ENCODE measurements around the gene NDUFA7. TPM values are rescaled to one million over a fixed set of nuclear protein-coding genes. Genes with fewer than 3 reads are reported as not detected.
"Not testable (repeated sequence)": the region's sequence is repeated elsewhere in the genome, so short reads cannot be mapped to it uniquely, and the experiment has no call there.

The NDUFA7 gene
- total and polyA plus RNA-seq, 5 donors, result 64.4 to 268 (median 80.4) TPM

GRCh38 chr19:8316351-8317125 lies 4.6 kb downstream of the NDUFA7 start:
- DNase-seq (no peak), ATAC-seq (no peak)
- Histone ChIP-seq H3K27ac (ENCODE audit: low read length) (no peak overlapping the region), H3K27me3 (ENCODE audit: control insufficient read depth, insufficient read depth) (no peaks in the 10 kb centered on the region), H3K4me1 (ENCODE audit: control insufficient read depth, insufficient read depth, low read length) (no peaks in the 10 kb centered on the region), H3K9me3 (ENCODE audit: control insufficient read depth, low read length) (no peaks in the 10 kb centered on the region), H3K4me3 (ENCODE audit: low read length) (no peak overlapping the region)
- intact Hi-C loops (cut with DNase I), result no loop called here
- 76% methylated on average over 14 of the region's 14 CpGs for WGBS

GRCh38 chr19:8314981-8315640 lies 6.1 kb downstream of the NDUFA7 start:
- 85% methylated on average over 11 of the region's 11 CpGs for WGBS
- peak in 1 of 3 donors; percentile 1 for DNase-seq
- ATAC-seq; H3K4me1 ChIP-seq (ENCODE audit: control insufficient read depth, insufficient read depth, low read length); H3K4me3 ChIP-seq (ENCODE audit: low read length); H3K27me3 ChIP-seq (ENCODE audit: control insufficient read depth, insufficient read depth); H3K27ac ChIP-seq (ENCODE audit: low read length); intact Hi-C loops (cut with DNase I); H3K9me3 ChIP-seq (ENCODE audit: control insufficient read depth, low read length): not testable (repeated sequence)

GRCh38 chr19:8311461-8312260 lies 9.5 kb downstream of the NDUFA7 start:
- WGBS, result 67% methylated on average over 16 of the region's 16 CpGs
- H3K4me3 ChIP-seq (ENCODE audit: low read length), result no peak overlapping the region
- H3K9me3 ChIP-seq (ENCODE audit: control insufficient read depth, low read length), result no peaks in the 10 kb centered on the region
- DNase-seq (peak in 1 of 3 donors; percentile 74), ATAC-seq (peak in 1 of 2 donors; percentile 26)
- intact Hi-C loops (cut with DNase I), result no loop called here
- no peaks in the 10 kb centered on the region for H3K27me3 ChIP-seq (ENCODE audit: control insufficient read depth, insufficient read depth)
- H3K4me1 ChIP-seq (ENCODE audit: control insufficient read depth, insufficient read depth, low read length), result no peaks in the 10 kb centered on the region
- peak overlapping the region; percentile 30 for H3K27ac ChIP-seq (ENCODE audit: low read length)

GRCh38 chr19:8310342-8311055 lies 10.7 kb downstream of the NDUFA7 start:
- H3K4me1 ChIP-seq (ENCODE audit: control insufficient read depth, insufficient read depth, low read length), result peaks cover 2% of the 10 kb centered on the region
- no peak overlapping the region for H3K4me3 ChIP-seq (ENCODE audit: low read length)
- no peak overlapping the region for H3K27ac ChIP-seq (ENCODE audit: low read length)
- WGBS, result 94% methylated on average over 17 of the region's 17 CpGs
- intact Hi-C loops (cut with DNase I), result no loop called here
- H3K27me3 ChIP-seq (ENCODE audit: control insufficient read depth, insufficient read depth), result no peaks in the 10 kb centered on the region
- no peaks in the 10 kb centered on the region for H3K9me3 ChIP-seq (ENCODE audit: control insufficient read depth, low read length)
- DNase-seq (peak in 1 of 3 donors; percentile 22), ATAC-seq (no peak)

- no peaks in the 10 kb centered on the region for H3K27me3 ChIP-seq (ENCODE audit: control insufficient read depth, insufficient read depth)
- peak overlapping the region; percentile 47 for H3K4me3 ChIP-seq (ENCODE audit: low read length)
- peaks cover 2% of the 10 kb centered on the region for H3K4me1 ChIP-seq (ENCODE audit: control insufficient read depth, insufficient read depth, low read length)
- H3K9me3 ChIP-seq (ENCODE audit: control insufficient read depth, low read length), result no peaks in the 10 kb centered on the region
- 64% methylated on average over 17 of the region's 17 CpGs for WGBS
- no peak for ATAC-seq
- intact Hi-C loops (cut with DNase I), result no loop called here
- no peak overlapping the region for H3K27ac ChIP-seq (ENCODE audit: low read length)
- peak in 1 of 3 donors; percentile 48 for DNase-seq
Measured at GRCh38 chr19:8308891-8309291, 12.3 kb downstream of the NDUFA7 start.

- Histone ChIP-seq H3K9me3 (ENCODE audit: control insufficient read depth, low read length) (no peaks in the 10 kb centered on the region), H3K4me1 (ENCODE audit: control insufficient read depth, insufficient read depth, low read length) (peaks cover 2% of the 10 kb centered on the region), H3K27me3 (ENCODE audit: control insufficient read depth, insufficient read depth) (no peaks in the 10 kb centered on the region), H3K27ac (ENCODE audit: low read length) (peak within 1 kb of the TSS; percentile 25), H3K4me3 (ENCODE audit: low read length) (peak within 1 kb of the TSS; percentile 47)
- WGBS, result under 1% methylated on average over 63 of the region's 63 CpGs
- ATAC-seq, result peak; percentile 95 to 96
- intact Hi-C loops (cut with DNase I), result no loop called here
- peak; percentile 93 to 97 (median 97) for DNase-seq
Measured at GRCh38 chr19:8307965-8308866, 13.0 kb downstream of the NDUFA7 start, which contains the start of gene CD320. CD320 (minus strand) TSS chr19:8308358; CDS start chr19:8308290, 68 bp downstream.

GRCh38 chr19:8307400-8307964 lies 13.7 kb downstream of the NDUFA7 start:
- no peaks in the 10 kb centered on the region for H3K27me3 ChIP-seq (ENCODE audit: control insufficient read depth, insufficient read depth)
- H3K4me3 ChIP-seq (ENCODE audit: low read length), result peak overlapping the region; percentile 47
- intact Hi-C loops (cut with DNase I), result no loop called here
- 17% methylated on average over 24 of the region's 24 CpGs for WGBS
- ATAC-seq, result peak in 1 of 2 donors; percentile 2
- H3K4me1 ChIP-seq (ENCODE audit: control insufficient read depth, insufficient read depth, low read length), result peaks cover 2% of the 10 kb centered on the region
- H3K27ac ChIP-seq (ENCODE audit: low read length), result no peak overlapping the region
- peak in 1 of 3 donors; percentile 49 for DNase-seq
- no peaks in the 10 kb centered on the region for H3K9me3 ChIP-seq (ENCODE audit: control insufficient read depth, low read length)

- WGBS, result 65% methylated on average over 17 of the region's 17 CpGs
- intact Hi-C loops (cut with DNase I), result no loop called here
- Histone ChIP-seq H3K4me1 (ENCODE audit: control insufficient read depth, insufficient read depth, low read length) (peaks cover 2% of the 10 kb centered on the region), H3K9me3 (ENCODE audit: control insufficient read depth, low read length) (no peaks in the 10 kb centered on the region), H3K27me3 (ENCODE audit: control insufficient read depth, insufficient read depth) (no peaks in the 10 kb centered on the region), H3K4me3 (ENCODE audit: low read length) (no peak overlapping the region), H3K27ac (ENCODE audit: low read length) (no peak overlapping the region)
- peak in 1 of 3 donors; percentile 57 for DNase-seq
- ATAC-seq, result no peak
Measured at GRCh38 chr19:8306235-8307054, 14.7 kb downstream of the NDUFA7 start.

GRCh38 chr19:8305798-8306197 lies 15.4 kb downstream of the NDUFA7 start:
- peaks cover 2% of the 10 kb centered on the region for H3K4me1 ChIP-seq (ENCODE audit: control insufficient read depth, insufficient read depth, low read length)
- no peaks in the 10 kb centered on the region for H3K27me3 ChIP-seq (ENCODE audit: control insufficient read depth, insufficient read depth)
- no peak overlapping the region for H3K27ac ChIP-seq (ENCODE audit: low read length)
- intact Hi-C loops (cut with DNase I), result no loop called here
- H3K9me3 ChIP-seq (ENCODE audit: control insufficient read depth, low read length), result no peaks in the 10 kb centered on the region
- no peak overlapping the region for H3K4me3 ChIP-seq (ENCODE audit: low read length)
- 97% methylated on average over 4 of the region's 4 CpGs for WGBS
- ATAC-seq, result no peak
- DNase-seq, result peak in 1 of 3 donors; percentile 18

Data from right cardiac atrium (tissue), 5 donors.